NCI-H2227 (cell line): ENCODE measurements around the gene TRPC1.

Experiments used
- DNase-seq: peaks from one replicate; lab custom pipeline; 2025; ENCODE audit not compliant: unreplicated experiment; lab: John Stamatoyannopoulos, UW

Gene TRPC1

DNA sequence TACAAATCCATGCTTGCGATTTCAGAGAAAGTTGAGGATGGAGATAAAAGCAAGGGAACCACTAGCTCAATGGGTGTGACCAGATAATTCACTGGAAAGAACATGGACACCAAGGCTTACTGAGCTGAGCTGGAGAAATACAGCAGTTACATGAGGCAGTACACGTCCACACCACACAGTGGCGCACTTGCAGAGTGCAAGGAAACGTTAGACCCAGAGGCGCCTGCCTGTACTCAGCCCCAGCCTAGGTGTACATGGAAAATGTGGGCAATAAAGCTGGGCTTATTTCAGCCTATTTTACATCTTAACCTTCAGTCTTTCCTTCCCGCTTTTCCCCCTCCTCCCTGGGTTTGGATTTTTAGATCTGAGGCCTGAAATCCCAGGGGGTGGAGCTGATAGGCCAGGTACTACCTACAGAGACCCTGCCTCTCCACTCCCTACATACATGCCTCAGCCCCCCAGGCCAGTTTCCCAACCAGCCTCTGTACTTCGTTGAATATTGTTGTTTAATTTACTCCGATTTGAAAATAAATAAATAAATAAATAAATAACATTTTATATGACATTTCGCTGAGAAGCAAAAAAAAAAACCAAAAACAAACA, 105.0 kb downstream of the TRPC1 start:
- DNase-seq, result peak; percentile 82

DNA sequence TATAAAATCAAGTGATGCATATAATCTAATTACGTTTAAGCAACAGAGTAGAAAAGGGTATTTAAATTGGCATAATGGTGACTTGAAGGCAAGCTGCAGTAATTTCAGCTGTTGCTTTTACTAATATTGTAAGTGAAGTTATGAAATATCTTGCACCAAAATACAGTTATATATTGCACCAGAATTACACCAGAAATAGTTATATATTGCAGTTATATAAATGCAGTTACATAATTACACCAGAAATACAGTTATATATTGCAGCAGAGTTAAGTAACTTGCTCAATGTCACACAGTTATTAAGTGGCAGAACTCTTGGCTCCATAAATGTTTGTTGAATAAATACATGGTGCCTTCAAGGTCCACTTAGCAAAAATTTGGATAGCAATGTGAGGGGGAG, 113.7 kb downstream of the TRPC1 start:
- DNase-seq, result no peak

DNA sequence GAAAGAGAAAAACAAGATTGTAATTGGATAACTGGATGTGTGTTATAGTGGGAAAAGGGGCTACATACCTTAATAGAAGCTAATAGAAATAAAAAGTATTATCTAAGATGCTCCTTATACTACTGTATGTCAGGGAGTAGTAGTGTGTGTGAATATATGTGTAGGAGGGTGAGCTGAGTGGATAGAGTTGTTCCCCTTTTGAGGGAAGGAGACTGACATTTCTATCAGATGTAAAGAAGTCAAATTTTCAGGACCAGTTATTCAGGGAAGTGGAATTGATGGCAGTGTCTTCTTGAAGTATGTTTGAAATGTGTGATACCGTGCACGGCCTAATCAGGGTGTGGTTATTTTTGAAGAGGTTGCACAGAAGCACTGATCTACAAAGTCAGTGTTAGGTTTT, 116.0 kb downstream of the TRPC1 start:
- DNase-seq, result no peak

DNA sequence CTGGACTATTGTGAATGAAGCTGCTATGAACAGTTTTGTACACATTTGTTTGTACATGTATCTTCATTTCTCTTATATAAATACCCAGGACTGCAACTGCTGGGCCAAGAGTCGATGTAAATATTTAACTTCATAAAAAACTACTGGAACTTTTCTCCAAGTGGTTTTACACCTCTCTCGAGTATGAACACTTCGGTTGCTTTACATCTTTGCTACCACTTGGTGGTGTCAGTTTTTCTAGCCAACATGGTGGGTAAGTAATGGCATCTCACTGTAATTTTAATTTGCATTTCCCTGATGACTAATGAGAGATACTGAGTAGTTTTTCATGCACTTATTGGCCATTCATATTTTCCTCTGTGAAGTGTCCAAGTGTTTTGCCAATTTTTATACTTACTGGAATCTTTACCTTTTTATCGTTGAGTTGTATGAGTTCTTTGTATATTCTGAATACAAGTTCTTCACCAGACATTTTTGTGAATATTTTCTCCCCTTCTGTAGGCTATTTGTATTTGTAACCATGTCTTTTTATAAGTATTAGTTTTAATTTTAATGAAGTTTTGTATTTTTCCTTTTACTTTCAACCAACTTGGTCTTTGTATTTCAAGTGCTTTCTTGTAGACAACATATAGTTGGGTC, 120.6 kb downstream of the TRPC1 start:
- DNase-seq, result peak; percentile 6

DNA sequence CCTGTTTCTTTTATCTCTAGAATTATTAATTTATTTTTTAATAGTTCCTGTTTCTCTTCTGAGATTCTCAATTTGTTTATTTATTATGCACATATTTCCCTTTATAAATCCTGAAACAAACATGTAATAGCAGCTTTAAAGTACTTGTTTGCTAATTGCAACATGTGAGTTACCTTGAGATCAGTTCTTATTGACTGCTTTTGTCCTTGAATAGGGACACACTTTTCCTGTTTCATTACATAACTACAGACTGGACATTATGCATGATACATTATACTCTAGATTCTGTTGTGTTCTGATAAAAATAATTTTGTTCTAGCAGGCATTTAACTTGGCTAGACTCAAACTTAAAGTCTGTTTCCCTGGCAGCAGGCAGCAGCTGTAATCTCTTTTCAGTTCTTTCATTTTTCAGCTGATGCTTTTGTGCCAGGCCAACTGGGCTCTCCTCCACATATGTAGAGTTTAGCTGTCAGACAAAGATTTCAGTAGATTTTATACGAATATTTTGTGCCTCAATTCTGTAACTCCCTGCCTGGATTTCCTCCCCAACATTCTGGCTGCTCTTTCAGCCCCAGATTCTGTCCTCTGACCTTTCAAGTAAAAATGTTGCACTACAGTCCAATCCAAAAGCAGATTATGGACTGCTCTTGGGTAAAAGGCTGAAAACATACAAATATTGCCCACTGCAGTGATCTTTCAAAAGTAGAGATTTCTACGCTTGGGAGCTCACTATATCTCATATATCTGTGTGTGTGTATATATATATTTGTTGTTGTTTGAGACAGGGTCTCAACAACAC, 123.1 kb downstream of the TRPC1 start:
- DNase-seq, result no peak

DNA sequence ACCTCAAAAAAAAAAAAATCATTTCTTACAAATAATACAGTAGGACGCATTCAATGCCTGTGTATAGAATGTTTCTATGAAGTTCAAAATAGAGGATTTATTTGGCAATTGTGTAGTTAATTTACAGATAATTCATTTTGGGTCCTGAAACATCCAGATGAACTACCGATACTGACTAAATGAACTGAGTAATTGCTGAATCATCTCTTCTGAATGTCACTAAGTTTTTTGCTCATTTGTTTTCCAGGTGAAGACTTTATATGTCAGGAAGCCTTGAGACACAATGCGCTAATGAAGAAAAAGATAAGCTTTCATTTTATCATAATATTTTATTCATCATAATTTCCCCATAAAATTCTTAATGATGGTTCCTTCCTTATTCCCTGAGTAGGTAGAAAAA, 125.3 kb downstream of the TRPC1 start:
- DNase-seq, result no peak

DNA sequence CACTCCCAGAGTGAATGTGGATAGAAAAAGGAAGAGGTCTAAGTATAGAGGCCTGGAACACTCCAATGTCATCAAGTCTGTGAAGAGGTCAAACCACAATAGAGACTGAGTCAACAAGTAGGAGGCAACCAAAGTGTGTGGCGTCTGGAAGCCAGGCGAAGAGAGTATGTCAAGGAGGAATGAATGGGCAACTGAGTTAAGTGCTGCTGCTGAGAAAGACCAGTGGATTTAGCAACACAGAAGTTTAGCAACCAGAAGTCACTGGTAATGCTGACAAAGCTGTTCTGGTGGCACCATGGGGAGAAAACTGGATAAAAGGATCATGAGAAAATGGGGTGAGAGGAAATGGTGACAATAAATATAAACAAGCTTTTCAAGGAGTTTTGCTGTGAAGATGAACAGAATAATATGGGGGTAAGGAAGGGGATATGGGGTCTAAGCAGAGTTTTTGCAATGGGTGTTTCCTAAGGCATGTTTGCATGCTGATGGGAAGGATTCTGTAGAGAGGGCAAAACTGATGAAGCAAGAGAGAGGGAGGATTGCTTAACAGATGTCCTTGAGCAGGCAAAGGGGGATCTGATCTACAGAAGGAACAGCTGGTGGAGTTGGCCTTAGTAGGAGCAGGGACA, 126.7 kb downstream of the TRPC1 start:
- DNase-seq, result peak; percentile 3

DNA sequence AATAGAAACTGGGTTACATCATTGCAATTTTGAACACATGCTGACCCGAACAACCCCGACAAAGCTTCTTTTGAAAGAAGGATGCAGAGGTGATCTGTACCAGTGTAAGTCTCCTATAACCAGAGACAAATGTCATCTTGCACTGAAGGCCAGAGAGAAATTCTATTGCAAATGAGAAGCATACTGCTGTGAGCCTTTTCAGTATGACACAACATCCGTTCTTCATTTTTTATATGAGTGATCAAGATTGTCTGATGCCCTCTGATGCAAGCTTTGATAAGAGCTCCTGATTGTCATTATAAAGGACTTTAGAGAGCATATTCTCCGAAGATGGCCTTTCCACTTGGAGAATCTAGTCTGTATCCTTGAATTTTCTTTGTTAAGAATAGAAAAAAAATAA, 128.2 kb downstream of the TRPC1 start:
- no peak for DNase-seq

DNA sequence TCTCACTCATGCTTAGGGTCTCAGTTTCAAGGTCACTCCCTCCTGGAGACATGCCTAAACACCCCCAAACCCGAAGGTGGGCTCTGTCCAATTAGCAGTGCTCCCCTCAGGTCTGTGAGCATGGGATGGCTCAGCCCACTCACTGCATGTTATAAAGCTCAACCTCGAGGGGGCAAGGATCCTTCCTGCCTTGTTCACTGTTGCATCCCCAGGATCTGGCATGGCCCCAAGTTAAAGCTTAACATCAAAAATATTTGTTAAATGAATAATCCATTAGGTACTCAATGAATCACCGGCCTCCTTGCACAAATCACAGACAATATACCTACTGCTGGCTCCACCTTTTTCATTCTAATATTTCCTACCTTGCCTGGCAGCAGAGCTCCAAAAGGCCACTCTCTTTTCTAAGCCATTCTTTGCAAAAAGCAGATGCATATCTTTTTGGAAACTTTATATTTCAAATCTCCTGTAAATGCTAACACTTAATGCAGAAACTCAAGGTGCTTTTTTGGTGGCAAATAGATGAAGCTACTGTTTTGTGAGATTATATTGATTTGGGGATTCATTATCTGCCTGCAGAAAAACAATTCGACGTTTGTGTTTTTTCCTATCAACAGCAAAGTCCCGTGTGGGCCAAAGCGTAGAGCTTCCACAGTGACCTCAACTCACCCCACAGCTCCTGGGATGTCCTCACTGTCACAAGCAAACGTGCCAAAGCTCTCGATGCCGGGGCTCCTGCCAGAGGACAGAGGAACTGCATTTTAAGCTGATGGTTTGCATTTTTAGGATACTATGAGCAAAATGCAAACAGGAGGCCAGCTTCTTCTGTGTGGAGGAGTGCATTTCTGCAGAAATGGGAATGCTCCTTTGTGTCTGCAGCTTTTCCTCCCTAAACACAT, 129.7 kb downstream of the TRPC1 start:
- DNase-seq, result no peak

DNA sequence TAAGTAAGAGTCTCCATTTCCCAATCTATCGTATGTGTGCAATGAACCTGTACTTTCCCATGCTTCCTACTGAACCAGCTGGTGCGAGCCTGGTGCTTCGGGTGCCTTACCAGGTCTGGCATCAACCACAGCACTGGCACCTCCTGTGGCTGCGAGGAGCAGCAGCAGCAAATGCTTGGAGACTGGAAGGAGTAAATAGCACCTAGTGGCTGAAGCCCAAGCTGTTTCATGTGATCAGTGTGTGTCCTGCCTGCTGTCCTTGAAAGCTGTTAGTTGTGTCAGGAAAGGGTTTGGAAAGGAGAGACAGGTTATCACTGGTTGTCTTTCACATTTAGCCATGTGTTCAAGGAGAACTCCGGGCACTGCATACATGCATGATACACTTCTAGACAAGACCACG, 133.2 kb downstream of the TRPC1 start:
- peak; percentile 18 for DNase-seq
